K562 (cell line): ENCODE data around the gene EDEM1. TPM values are rescaled to one million over a fixed set of nuclear protein-coding genes. Genes with fewer than 3 reads are reported as not detected.

Source experiments
- ATAC-seq: fragments of 200-7000 bp; cut with Tn5 transposase; 3 replicates; pipeline ENCODE4 v1.9.1; 2020; ENCODE audit warnings: moderate library complexity
- BruUV-seq: library from RNA; stranded (reverse); fragments of 400-500 nt; replicated peaks from 2 replicates; lab custom pipeline; 2021; lab: Mats Ljungman, UMichigan
- CTCF ChIA-PET: fragments of 300-600 bp; formaldehyde crosslinking; extraction: SDS; loops from one replicate; lab custom pipeline; 2021; ENCODE audit warnings: low intra/inter-chr PET ratio; lab: Yijun Ruan, JAX
- POLR2A ChIA-PET: fragments of 300-600, 350-650 bp; sonication (Branson Sonifier 250); formaldehyde crosslinking; extraction: SDS; loops from one replicate; lab custom pipeline; 2021; ENCODE audit warnings: antibody characterized with exemption, inconsistent platforms; lab: Yijun Ruan, JAX
- DNase-seq, 4 experiments: peaks; one replicate each; pipeline versions ENCODE4 v3.0.0 to v3.0.0-alpha.2; 2011 to 2018; ENCODE audit warnings: low spot score in 3 of 4, mixed read lengths in 3 of 4; ENCODE audit errors: extremely low read depth in 1 of 4
- FAIRE-seq: peaks from 2 replicates; lab custom pipeline; 2011; peaks lifted over from hg19 to GRCh38; lab: Jason Lieb, UNC
- H2AFZ ChIP-seq: 2 replicates; pipeline ENCODE4 v1.6.0; 2011; ENCODE audit warnings: low read depth, low read length, control low read depth, inconsistent platforms
- H3K27ac ChIP-seq: fragments of 200-600 bp; 3 replicates; pipeline ENCODE4 v1.8.0; 2011; ENCODE audit warnings: low read depth, mild to moderate bottlenecking, control low read depth, inconsistent platforms, low read length, moderate library complexity, mixed read lengths; ENCODE audit errors: extremely low read depth
- H3K27me3 ChIP-seq, 2 experiments: fragments of 300-600 bp in 1 of 2; 2 replicates in 1 of 2; 3 replicates in 1 of 2; pipeline versions ENCODE4 v1.6.0 to v1.8.0; 2011; ENCODE audit warnings: inconsistent platforms in 2 of 2, low read length in 2 of 2, mild to moderate bottlenecking in 1 of 2, mixed read lengths in 1 of 2, moderate library complexity in 1 of 2; ENCODE audit not compliant: control insufficient read depth in 2 of 2, insufficient read depth in 2 of 2
- H3K36me3 ChIP-seq: fragments of 300-600 bp; 3 replicates; pipeline ENCODE4 v1.8.0; 2011; ENCODE audit warnings: mild to moderate bottlenecking, low read length, inconsistent platforms; ENCODE audit not compliant: control insufficient read depth, insufficient read depth
- H3K4me1 ChIP-seq, 2 experiments: fragments of 200-600 bp in 1 of 2; replicated peaks in 1 of 2; 2 replicates in 1 of 2; 3 replicates in 1 of 2; pipeline versions ENCODE4 v1.5.1 to v1.8.0; 2011; ENCODE audit warnings: inconsistent platforms in 2 of 2, low read length in 2 of 2, mild to moderate bottlenecking in 1 of 2, mixed read lengths in 1 of 2, moderate library complexity in 1 of 2; ENCODE audit not compliant: control insufficient read depth in 2 of 2, insufficient read depth in 2 of 2
- H3K4me2 ChIP-seq: 2 replicates; pipeline ENCODE4 v1.6.1; 2011; ENCODE audit warnings: low read length, control low read depth, inconsistent platforms, mixed read lengths; ENCODE audit not compliant: insufficient read depth
- H3K4me3 ChIP-seq: fragments of 200-600 bp; sonication (generic), shearing (Covaris generic); 2 replicates; pipeline ENCODE4 v1.5.1; 2016; ENCODE audit warnings: control low read depth, inconsistent platforms
- H3K79me2 ChIP-seq: fragments of 200-600 bp; 3 replicates; pipeline ENCODE4 v1.8.0; 2011; ENCODE audit warnings: low read length, inconsistent platforms; ENCODE audit not compliant: control insufficient read depth, insufficient read depth
- H3K9ac ChIP-seq, 2 experiments: 2 replicates each; pipeline versions ENCODE4 v1.6.0 to v1.6.1; 2011; ENCODE audit warnings: low read depth in 2 of 2, low read length in 2 of 2, control low read depth in 1 of 2, inconsistent platforms in 1 of 2, mild to moderate bottlenecking in 1 of 2, mixed read lengths in 1 of 2; ENCODE audit not compliant: insufficient read depth in 1 of 2
- H3K9me1 ChIP-seq: one replicate; pipeline ENCODE4 v1.6.0; 2011; ENCODE audit warnings: inconsistent platforms, mild to moderate bottlenecking, low read length, moderate library complexity; ENCODE audit not compliant: control insufficient read depth, insufficient read depth
- H3K9me3 ChIP-seq: replicated peaks from 2 replicates; pipeline ENCODE4 v1.5.1; 2011; ENCODE audit warnings: low read depth, low read length, inconsistent platforms; ENCODE audit not compliant: control insufficient read depth, insufficient read depth
- H4K20me1 ChIP-seq: replicated peaks from 2 replicates; pipeline ENCODE4 v1.6.1; 2011; ENCODE audit warnings: low read length, inconsistent platforms, mixed read lengths; ENCODE audit not compliant: control insufficient read depth, insufficient read depth
- C11orf30 ChIP-seq: fragments of 450-650 bp; IDR thresholded peaks from 2 replicates; pipeline ENCODE4 v1.6.1; 2016; ENCODE audit warnings: low read depth, mild to moderate bottlenecking
- CEBPG ChIP-seq, 3 experiments: fragments of 200-800 bp in 1 of 3; sonication (Bioruptor generic) in 1 of 3; sonication (generic) in 1 of 3; formaldehyde crosslinking in 1 of 3; IDR thresholded peaks in 2 of 3; conservative IDR thresholded peaks in 1 of 3; 2 replicates each; pipeline versions ENCODE4 v1.6.1 to v1.8.0; 2016 to 2022; ENCODE audit warnings: missing compliant biosample characterization in 2 of 3, missing genetic modification characterization in 2 of 3, mild to moderate bottlenecking in 1 of 3, missing genetic modification reagents in 1 of 3
- FOSL1 ChIP-seq: fragments of 200-800 bp; sonication (Bioruptor generic); conservative IDR thresholded peaks from 2 replicates; pipeline ENCODE4 v1.6.1; 2016; ENCODE audit warnings: missing genetic modification characterization, missing compliant biosample characterization
- JUN ChIP-seq, 2 experiments: sonication (generic) in 1 of 2; formaldehyde crosslinking in 1 of 2; IDR thresholded peaks; 2 replicates each; pipeline versions ENCODE4 v1.6.1 to v1.8.0; 2012 to 2022; ENCODE audit warnings: borderline replicate concordance in 2 of 2, mild to moderate bottlenecking in 2 of 2, improper control_type of control experiment in 1 of 2, low read depth in 1 of 2, low read length in 1 of 2, missing genetic modification reagents in 1 of 2
- MLLT1 ChIP-seq, 2 experiments: fragments of 450-650 bp; IDR thresholded peaks; 2 replicates each; pipeline ENCODE4 v1.6.1; 2016
- ZNF146 ChIP-seq: IDR thresholded peaks from one replicate; pipeline ENCODE4 v1.6.1; 2018; ENCODE audit warnings: missing compliant biosample characterization; ENCODE audit not compliant: unreplicated experiment
- ZNF263 ChIP-seq: sonication (generic); formaldehyde crosslinking; IDR thresholded peaks from 2 replicates; pipeline ENCODE4 v1.8.0; 2022; ENCODE audit warnings: mild to moderate bottlenecking, missing genetic modification reagents, borderline replicate concordance
- ZNF57 ChIP-seq: fragments of 450-650 bp; formaldehyde crosslinking; IDR thresholded peaks from 2 replicates; pipeline ENCODE4 v1.4.0; 2020; ENCODE audit warnings: mild to moderate bottlenecking, moderate library complexity
- ZNF780A ChIP-seq: fragments of 250-450 bp; sonication (Bioruptor Pico); IDR thresholded peaks from 2 replicates; pipeline ENCODE4 v1.5.0; 2021; ENCODE audit warnings: mild to moderate bottlenecking
- WGBS: fragments of 100-300 bp; shearing (Covaris generic); methylation state at CpG from one replicate; pipeline ENCODE4 v1.1.6; 2016; ENCODE audit warnings: low coverage, mixed read lengths; ENCODE audit not compliant: insufficient coverage; ENCODE audit errors: missing lambda C conversion rate; 5-methylcytosine and 5-hydroxymethylcytosine counted together
- in situ Hi-C: fragments of 300-500 bp; cut with MboI; formaldehyde crosslinking; loops from 4 replicates; pipeline ENCODE4 v1.15.0; 2018; ENCODE audit warnings: inconsistent platforms, mixed read lengths
- intact Hi-C: fragments of 100-400 bp; cut with micrococcal nuclease; formaldehyde crosslinking; loops from 2 replicates; pipeline ENCODE4 v1.14.2; 2022
- polyA plus RNA-seq, 8 experiments: library from polyadenylated mRNA; depleted of rRNA in 4 of 8; stranded (reverse) in 5 of 8; unstranded in 3 of 8; fragments of >200 nt; fragmentation: Nextera tagmentation in 2 of 8; fragmentation: Illumina TruSeq in 1 of 8; extraction: Ambion mirVana in 2 of 8; extraction: Trizol in 1 of 8; gene quantifications; 2 replicates each; pipeline versions ENCODE4 v1.2.1 to v1.2.3, GENCODE V29; 2011 to 2014; ENCODE audit warnings: inconsistent platforms in 1 of 8, missing spikeins in 1 of 8
- total RNA-seq, 7 experiments: library from RNA; depleted of rRNA in 6 of 7; stranded (reverse); fragments of >200 nt in 6 of 7; fragmentation: Illumina TruSeq in 2 of 7; extraction: Trizol in 2 of 7; gene quantifications; 2 replicates each; pipeline versions ENCODE4 v1.2.1 to v1.2.3, GENCODE V29; 2011 to 2021; ENCODE audit warnings: low replicate concordance in 1 of 7
- TF ChIP-seq, protein P1 (sequence below): sonication (generic); formaldehyde crosslinking; IDR thresholded peaks from 2 replicates; pipeline ENCODE4 v1.8.0; 2022; ENCODE audit warnings: mild to moderate bottlenecking, missing genetic modification reagents, borderline replicate concordance
- TF ChIP-seq, protein P2 (sequence below): sonication (generic); formaldehyde crosslinking; IDR thresholded peaks from 2 replicates; pipeline ENCODE4 v1.8.0; 2022; ENCODE audit warnings: mild to moderate bottlenecking, missing genetic modification reagents
- TF ChIP-seq, protein P3 (sequence below): fragments of 450-650 bp; IDR thresholded peaks from 2 replicates; pipeline ENCODE4 v1.6.1; 2016; ENCODE audit warnings: missing biosample characterization, missing genetic modification characterization

The EDEM1 gene
- total and polyA plus RNA-seq, 9 of the 15 experiments (the other 6 are each of a cell fraction or from before 2014, with no cell fraction given) = 6.2 to 36.7 (median 14.3) TPM

- Histone ChIP-seq H3K4me3 (no peak overlapping the region), H3K4me2 (no peak overlapping the region)
- CTCF ChIA-PET = no interaction called here
- TF ChIP-seq, protein P1, sequence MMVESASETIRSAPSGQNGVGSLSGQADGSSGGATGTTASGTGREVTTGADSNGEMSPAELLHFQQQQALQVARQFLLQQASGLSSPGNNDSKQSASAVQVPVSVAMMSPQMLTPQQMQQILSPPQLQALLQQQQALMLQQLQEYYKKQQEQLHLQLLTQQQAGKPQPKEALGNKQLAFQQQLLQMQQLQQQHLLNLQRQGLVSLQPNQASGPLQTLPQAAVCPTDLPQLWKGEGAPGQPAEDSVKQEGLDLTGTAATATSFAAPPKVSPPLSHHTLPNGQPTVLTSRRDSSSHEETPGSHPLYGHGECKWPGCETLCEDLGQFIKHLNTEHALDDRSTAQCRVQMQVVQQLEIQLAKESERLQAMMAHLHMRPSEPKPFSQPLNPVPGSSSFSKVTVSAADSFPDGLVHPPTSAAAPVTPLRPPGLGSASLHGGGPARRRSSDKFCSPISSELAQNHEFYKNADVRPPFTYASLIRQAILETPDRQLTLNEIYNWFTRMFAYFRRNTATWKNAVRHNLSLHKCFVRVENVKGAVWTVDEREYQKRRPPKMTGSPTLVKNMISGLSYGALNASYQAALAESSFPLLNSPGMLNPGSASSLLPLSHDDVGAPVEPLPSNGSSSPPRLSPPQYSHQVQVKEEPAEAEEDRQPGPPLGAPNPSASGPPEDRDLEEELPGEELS = no peak
- TF ChIP-seq MLLT1 (IDR thresholded peaks at IDR 0.05) (no peak), ZNF780A (CRISPR knock-in tag) (no peak), FOSL1 (tag) (no peak), ZNF57 (CRISPR knock-in tag) (no peak), ZNF263 (CRISPR knock-in tag) (no peak), JUN (IDR thresholded peaks at IDR 0.05; ENCODE audit: borderline replicate concordance, low read depth, low read length) (no peak), JUN (CRISPR knock-in tag; IDR thresholded peaks at IDR 0.05; ENCODE audit: borderline replicate concordance) (no peak), C11orf30 (no peak), CEBPG (CRISPR knock-in tag; IDR thresholded peaks at IDR 0.05) (no peak), CEBPG (tag; conservative IDR thresholded peaks at IDR 0.05 in 1 of 2, IDR thresholded peaks at IDR 0.05 in 1 of 2) (no peak), ZNF146 (CRISPR knock-in tag) (no peak)
- TF ChIP-seq, protein P2, sequence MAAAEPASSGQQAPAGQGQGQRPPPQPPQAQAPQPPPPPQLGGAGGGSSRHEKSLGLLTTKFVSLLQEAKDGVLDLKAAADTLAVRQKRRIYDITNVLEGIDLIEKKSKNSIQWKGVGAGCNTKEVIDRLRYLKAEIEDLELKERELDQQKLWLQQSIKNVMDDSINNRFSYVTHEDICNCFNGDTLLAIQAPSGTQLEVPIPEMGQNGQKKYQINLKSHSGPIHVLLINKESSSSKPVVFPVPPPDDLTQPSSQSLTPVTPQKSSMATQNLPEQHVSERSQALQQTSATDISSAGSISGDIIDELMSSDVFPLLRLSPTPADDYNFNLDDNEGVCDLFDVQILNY (CRISPR knock-in tag) = no peak
- TF ChIP-seq, protein P3, sequence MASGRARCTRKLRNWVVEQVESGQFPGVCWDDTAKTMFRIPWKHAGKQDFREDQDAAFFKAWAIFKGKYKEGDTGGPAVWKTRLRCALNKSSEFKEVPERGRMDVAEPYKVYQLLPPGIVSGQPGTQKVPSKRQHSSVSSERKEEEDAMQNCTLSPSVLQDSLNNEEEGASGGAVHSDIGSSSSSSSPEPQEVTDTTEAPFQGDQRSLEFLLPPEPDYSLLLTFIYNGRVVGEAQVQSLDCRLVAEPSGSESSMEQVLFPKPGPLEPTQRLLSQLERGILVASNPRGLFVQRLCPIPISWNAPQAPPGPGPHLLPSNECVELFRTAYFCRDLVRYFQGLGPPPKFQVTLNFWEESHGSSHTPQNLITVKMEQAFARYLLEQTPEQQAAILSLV (tag) = no peak
Measured at GRCh38 chr3:5162102-5162501, 25.4 kb upstream of the EDEM1 start.

More at GRCh38 chr3:5162102-5162501, 25.4 kb upstream of the EDEM1 start:
- intact Hi-C loops (no loop called here), in situ Hi-C loops (no loop called here)
- peaks cover 95% of the 10 kb centered on the region for H3K79me2 ChIP-seq
- BruUV-seq = no TSS peak
- no peak for FAIRE-seq
- POLR2A ChIA-PET = interaction anchor here (1.1 to 2.1 kb wide), 3 partner anchors 12 to 28 kb away, joined by 3 to 11 read pairs (median 3); partner anchors contain the start of gene EDEM1
- peaks cover 25% of the 10 kb centered on the region; the same call in 1 of the 2 replicates for H4K20me1 ChIP-seq
- no peak overlapping the region for H3K27ac ChIP-seq
- H3K9me3 ChIP-seq = no peaks in the 10 kb centered on the region
- no peak overlapping the region for H2AFZ ChIP-seq
- WGBS = 50% methylated on average over 1 of the region's 1 CpG
- no peak for DNase-seq
- H3K27me3 ChIP-seq = no peaks in the 10 kb centered on the region
- peaks cover 2 to 12% of the 10 kb centered on the region in 2 experiments; a peak in 4 of 5 replicates for H3K4me1 ChIP-seq
- H3K36me3 ChIP-seq = no peaks in the 10 kb centered on the region
- no peak; the same call in 2 of the 3 replicates for ATAC-seq
- no peak overlapping the region for H3K9ac ChIP-seq
- no peaks in the 10 kb centered on the region for H3K9me1 ChIP-seq
